Astrocyte (in vitro differentiated cells and primary cell): ENCODE results near the gene KIF3B.

ENCODE experiments used
- CTCF ChIP-seq: IDR thresholded peaks from 2 replicates; pipeline ENCODE4 v1.5.1; 2011; ENCODE audit warnings: low read depth, mild to moderate bottlenecking, inconsistent platforms, low read length, moderate library complexity; ENCODE audit not compliant: insufficient read depth
- EZH2 ChIP-seq: IDR thresholded peaks from 2 replicates; pipeline ENCODE4 v1.6.1; 2012; ENCODE audit warnings: mild to moderate bottlenecking, low read length, inconsistent platforms; ENCODE audit not compliant: insufficient read depth

DNA sequence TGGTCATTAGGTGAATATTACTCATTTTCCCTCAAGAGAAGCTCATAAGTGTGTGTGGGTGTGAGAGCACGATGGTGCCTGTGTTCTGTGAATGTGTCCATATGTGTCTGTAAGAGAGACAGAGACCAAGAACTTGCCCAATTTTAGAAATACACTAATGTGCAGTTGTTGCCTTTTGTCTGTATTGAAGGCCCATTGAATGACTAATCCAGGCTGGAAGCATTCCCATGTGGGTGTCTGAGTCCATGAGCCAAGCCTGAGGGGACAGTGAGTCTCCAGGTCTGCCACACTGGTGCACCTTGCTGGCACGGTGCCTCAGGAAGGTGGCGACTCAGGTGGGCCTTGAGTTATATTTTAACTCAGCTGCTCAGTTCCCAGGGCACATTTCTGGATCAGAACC lies 55.2 kb downstream of the KIF3B start:
- TF ChIP-seq CTCF (no peak), EZH2 (no peak)
